GM12873 (cell line): Measurements from ENCODE around the gene FAM43A.

Source experiments
- TF ChIP-seq, protein P1 (sequence below): IDR thresholded peaks from 2 replicates; pipeline ENCODE4 v1.5.1; 2012; ENCODE audit warnings: low read depth, mild to moderate bottlenecking, moderate library complexity, low read length, control low read depth; ENCODE audit not compliant: insufficient read depth; ENCODE audit errors: missing control alignments

Gene FAM43A

DNA sequence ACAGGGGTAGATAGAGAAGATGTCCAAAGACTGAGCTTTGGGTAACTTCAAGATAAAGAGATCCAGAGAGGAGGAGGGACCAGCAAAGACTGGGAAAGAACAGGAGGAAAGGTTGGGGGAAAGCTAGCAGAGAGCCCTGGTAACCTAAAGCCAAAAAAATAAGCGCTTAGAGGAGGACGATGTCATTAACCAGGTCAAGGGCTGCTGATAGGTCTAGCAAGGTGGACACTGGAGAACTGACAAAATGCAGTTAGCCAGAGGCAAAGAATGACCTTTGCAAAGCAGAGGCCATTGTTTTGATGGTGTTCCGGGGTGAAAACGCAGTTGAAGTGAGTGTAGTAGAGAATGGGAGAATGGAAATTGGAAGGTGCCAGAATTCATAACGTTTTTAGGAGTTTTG, 39.7 kb downstream of the FAM43A start:
- TF ChIP-seq, protein P1, sequence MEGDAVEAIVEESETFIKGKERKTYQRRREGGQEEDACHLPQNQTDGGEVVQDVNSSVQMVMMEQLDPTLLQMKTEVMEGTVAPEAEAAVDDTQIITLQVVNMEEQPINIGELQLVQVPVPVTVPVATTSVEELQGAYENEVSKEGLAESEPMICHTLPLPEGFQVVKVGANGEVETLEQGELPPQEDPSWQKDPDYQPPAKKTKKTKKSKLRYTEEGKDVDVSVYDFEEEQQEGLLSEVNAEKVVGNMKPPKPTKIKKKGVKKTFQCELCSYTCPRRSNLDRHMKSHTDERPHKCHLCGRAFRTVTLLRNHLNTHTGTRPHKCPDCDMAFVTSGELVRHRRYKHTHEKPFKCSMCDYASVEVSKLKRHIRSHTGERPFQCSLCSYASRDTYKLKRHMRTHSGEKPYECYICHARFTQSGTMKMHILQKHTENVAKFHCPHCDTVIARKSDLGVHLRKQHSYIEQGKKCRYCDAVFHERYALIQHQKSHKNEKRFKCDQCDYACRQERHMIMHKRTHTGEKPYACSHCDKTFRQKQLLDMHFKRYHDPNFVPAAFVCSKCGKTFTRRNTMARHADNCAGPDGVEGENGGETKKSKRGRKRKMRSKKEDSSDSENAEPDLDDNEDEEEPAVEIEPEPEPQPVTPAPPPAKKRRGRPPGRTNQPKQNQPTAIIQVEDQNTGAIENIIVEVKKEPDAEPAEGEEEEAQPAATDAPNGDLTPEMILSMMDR: no peak

DNA sequence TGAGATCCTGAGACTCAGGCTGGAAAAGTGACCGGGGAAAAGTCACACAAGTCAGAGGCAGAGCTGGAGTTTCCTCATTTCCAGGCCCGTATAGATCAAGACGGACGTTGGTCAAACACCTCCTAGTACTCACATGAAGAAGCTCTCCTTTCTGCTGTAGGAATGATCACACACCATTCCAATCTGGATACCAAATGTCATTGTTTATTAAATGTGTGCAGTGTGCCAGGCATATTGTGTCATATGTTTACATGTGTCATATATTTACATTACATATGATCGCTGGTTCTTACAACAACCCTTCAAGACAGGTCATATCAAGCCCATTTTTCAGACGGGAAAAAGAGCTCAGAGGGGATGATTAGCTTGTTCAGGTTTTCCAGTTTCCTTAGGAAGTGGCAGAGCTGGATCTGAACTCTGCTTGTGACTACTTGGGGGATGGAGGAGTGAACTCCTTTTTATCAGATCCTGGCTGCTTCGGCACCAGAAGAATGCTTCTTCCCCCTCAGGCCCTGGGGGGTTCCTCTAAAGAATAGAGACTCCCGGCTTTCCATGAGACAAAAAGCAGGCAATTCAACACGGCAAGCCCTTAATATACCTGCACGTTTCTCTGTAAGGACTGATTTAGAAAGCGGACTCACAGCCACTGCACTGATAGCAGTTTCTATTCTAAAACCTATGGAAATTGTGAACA, 41.9 kb downstream of the FAM43A start:
- TF ChIP-seq, protein P1: no peak

DNA sequence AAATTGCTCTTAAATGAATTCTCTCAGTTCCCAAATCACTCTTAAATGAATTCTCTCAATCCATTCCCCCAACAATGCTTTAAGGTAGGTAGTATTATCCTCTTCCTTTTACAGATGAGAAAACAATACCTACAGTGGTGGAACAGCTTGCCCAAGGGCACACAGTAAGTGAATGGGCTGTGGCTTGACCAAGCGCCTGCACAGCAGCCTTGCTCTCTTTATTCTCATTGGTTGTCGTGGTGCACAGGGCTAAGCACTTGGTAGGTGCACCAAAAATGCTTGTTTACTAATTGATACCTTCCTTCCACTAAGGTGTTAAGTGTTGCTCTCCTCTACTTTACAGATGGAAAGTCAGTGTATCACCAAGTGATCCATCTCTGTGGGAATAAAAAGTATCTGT, 43.3 kb downstream of the FAM43A start:
- TF ChIP-seq, protein P1: no peak

DNA sequence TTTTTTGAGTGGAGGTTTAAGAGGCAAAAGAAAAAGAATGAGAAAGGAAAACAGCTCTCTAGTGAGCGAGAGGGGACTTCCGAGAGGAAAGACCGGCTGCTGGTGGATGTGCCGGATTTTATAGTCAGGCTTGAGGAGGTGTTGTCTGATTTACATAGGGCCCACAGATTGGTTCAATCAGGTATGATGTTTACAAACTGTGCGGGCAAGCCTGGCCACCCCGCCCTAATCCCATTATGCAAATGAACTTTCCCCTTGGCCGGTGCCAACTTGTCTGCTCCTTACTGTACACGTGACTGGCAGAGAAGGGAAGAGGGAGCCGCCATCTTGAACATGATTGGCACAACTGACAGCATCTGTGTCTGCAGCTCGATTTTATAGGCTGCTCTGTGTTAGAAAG, 44.7 kb downstream of the FAM43A start:
- TF ChIP-seq, protein P1: no peak

DNA sequence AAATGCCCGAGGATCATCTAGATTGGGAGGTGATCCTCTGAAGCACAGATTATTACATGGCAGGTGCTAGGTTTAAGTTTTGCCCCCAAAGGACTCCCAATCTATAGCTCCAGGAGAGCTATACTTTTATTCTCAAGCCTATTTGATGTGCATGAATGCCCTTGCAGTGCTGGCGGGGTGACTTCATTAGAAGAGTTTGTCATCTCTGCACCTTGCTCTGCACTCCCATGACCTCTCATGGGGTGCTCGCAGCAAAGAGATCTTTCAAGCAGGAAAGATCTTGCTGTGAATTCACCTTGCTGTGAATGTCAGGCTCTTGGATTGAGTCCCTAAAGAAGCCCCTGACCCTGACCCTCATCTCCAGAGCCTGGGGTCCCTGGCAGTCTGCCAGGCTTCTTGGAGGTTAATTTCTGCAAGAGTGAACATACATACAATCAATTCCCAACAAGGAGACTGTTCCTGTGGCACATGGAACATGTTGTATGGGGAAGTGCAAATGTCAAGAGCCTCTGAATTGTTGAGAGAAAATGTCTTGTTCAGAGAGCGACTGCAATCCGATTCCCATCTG, 45.9 kb downstream of the FAM43A start:
- TF ChIP-seq, protein P1: no peak

DNA sequence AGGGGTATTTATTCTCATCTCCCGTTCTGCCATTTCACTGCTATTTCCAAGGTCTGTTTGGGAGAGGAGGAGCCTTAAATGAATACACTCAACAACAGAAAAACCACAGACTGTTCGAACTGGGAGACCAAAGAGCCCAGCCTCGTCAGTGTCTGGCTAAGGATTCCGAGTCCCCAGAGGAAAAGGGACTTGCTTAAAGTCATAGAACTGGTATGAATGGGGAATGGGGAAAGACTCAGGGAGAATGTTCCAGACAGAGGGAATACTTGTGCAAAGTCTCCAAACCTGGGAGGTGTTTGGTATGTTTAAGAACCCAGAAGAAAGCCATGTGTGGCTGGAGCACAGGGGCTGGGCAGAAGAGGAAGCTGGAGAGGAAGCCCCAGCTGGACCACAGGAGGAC, 46.9 kb downstream of the FAM43A start:
- TF ChIP-seq, protein P1: no peak

DNA sequence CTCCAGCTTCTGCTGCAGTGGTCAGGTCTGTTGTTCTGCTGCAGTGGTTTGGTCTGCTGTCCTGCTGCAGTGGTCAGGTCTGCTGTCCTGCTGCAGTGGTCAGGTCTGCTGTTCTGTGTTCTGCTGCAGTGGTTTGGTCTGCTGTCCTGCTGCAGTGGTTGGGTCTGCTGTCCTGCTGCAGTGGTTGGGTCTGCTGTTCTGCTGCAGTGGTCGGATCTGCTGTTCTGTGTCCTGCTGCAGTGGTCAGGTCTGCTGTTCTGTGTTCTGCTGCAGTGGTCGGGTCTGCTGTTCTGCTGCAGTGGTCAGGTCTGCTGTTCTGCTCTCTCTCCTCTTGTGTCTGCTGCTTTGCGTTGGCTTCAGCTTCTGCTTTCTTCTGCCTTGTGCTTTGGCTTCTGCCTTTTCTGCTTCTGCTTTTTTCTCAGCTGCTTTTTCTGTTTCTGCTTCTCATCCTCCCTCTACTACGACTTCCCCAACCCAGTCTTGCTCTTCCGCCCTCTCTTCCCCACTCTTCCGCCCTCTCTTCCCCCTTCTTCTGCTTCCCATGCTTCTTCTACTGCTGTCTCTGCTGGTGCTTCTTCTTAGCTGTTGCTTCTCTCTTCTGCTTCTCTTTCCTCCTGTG, 50.7 kb downstream of the FAM43A start:
- TF ChIP-seq, protein P1: no peak
